Globus pallidus (tissue), 1 donor: Measurements from ENCODE around the gene SUV39H1.
"Not testable (repeated sequence)": the region's sequence is repeated elsewhere in the genome, so short reads cannot be mapped to it uniquely, and the experiment has no call there.

Source experiments
- DNase-seq: peaks from one replicate; pipeline ENCODE4 v3.0.0-alpha.2; 2015; ENCODE audit warnings: low spot score

SUV39H1 gene, protein sequence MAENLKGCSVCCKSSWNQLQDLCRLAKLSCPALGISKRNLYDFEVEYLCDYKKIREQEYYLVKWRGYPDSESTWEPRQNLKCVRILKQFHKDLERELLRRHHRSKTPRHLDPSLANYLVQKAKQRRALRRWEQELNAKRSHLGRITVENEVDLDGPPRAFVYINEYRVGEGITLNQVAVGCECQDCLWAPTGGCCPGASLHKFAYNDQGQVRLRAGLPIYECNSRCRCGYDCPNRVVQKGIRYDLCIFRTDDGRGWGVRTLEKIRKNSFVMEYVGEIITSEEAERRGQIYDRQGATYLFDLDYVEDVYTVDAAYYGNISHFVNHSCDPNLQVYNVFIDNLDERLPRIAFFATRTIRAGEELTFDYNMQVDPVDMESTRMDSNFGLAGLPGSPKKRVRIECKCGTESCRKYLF

DNA sequence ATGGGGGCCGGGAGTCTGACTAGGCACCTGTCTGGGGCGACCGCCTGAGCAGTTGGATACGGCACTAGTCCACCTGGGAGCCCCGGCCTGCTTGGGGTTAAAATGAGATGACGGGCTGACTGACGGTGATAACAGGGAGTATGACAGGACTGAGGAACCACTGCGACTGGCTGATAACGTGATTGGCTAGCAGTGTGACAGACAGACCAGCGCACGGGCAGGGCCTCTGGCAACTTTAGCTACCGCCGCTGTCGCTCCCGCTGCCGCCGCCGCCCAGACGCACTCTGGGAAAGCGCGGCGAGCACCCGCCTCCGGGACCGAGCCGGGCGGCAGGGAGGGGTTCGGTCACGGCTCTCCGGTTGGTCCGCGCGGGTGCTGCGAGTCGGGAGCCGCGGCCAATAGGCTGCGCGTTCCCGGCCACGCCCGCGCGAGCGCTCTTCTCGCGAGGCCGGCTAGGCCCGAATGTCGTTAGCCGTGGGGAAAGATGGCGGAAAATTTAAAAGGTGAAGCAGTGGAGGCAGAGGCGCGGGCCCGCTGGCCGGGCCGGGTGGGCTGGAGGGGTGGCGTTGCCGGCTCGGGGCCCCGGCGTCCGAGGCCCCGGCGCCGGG, at the start of gene SUV39H1:
Gene SUV39H1, plus strand, starts transcription at position 434 of the 608 bp plus-strand sequence. Its CDS starts 51 bp downstream, at position 485.
- peak; percentile 84 for DNase-seq

GRCh38 chrX:48648336-48648751, 48.2 kb upstream of the SUV39H1 start:
- DNase-seq = peak; percentile 72

DNA sequence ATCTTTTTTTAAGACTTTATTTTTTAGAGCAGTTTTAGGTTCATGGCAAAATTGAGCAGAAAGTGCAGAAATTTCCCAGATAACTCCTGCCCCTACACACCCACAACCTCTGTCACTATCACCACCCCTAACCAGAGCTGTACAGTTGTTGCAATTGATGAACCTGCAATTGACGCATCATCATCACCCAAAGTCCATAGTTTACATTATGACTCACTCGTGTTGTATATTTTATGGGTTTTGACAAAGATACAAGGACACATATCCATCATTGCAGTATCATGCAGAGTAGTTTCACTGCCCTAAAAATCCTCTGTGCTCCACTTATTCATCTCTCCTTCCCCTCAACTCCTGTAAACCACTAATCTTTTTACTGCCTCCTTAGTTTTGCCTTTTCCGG, 47.4 kb upstream of the SUV39H1 start:
- no peak for DNase-seq

DNA sequence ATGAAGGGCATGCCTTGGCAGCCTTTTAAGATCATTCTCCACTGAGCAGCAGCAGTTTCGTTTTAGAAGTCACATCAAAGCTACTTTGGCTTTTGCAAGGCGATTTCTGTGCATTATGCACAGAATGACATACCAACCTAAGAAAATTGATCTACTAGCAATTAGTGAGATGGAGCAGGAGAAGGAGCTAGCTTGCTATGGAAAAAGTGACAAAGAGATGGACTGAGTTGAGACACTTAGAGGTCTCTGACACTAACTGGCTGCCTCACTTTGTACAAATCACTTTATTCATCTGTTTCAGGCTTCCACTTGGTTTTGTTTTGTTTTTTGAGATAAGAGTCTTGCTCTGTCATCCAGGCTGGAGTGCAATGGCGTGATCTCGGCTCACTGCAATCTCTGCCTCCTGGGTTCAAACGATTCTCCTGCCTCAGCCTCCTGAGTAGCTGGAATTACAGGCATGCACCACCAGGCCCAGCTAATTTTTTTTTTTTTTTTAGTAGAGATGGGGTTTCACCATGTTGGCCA, 44.4 kb upstream of the SUV39H1 start:
- not testable (repeated sequence) for DNase-seq

GRCh38 chrX:48654746-48655145, 41.8 kb upstream of the SUV39H1 start:
- DNase-seq = not testable (repeated sequence)

DNA sequence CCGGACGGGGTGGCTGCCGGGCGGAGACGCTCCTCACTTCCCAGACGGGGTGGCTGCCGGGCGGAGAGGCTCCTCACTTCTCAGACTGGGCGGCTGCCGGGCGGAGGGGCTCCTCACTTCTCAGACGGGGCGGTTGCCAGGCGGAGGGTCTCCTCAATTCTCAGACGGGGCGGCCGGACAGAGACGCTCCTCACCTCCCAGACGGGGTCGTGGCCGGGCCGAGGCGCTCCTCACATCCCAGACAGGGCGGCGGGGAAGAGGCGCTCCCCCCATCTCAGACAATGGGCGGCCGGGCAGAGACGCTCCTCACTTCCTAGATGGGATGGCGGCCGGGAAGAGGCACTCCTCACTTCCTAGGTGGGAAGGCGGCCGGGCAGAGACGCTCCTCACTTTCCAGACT, 36.8 kb upstream of the SUV39H1 start:
- DNase-seq = not testable (repeated sequence)

DNA sequence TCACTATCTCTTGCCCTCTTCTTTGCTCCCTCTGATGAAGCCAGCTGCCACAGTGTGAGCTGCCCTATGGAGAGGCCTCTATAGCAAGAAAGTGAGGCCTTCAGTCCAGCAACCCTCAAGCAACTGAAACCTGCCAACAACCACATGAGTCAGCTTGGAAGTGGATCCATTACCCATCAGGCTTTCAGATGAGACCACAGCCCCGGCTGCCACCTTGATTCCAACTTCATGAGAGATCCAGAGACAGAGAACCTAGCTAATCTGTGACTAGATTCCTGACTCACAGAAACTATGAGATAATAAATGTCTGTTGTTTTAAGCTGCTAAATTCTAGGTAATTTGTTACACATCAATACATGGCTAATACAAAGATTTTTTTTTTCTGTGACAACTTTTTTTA, 33.3 kb upstream of the SUV39H1 start:
- DNase-seq = no peak

DNA sequence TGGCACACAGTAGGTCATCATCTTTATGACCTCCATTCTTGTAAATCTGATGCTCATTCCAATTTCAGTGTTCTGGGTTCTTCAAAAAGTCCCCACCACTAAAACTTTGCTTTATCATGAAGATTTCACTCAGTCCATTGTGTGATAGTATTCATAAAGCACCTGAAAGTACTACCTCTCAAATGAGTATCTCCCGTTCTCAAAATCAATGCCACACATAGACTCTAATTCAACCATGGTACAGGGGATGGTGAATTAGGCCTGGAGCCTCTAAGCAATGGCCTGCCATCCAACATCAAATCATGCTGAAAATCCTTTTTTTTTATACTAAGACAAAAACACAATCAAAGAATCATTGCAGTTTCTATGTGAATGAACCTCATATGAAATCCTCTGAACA, 32.4 kb upstream of the SUV39H1 start:
- no peak for DNase-seq

DNA sequence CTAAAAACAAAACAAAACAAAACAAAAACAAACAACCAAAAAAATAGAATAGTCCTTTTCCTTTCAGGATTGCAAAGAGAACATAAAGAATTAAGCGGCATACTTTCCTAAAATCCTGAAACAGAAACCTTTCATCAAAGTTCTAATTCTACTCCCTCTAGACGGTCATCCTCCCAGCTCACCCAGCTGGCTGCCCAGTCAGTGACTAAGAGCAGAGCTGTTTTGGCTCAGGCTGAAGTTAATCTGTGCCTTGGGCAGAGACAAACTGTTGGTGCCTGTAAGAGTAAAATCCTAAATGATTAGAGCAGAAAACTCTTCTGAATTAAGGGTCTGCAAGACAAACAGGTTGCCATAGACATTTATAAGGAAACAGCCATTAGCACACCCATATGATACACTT, 30.5 kb upstream of the SUV39H1 start:
- DNase-seq = no peak

DNA sequence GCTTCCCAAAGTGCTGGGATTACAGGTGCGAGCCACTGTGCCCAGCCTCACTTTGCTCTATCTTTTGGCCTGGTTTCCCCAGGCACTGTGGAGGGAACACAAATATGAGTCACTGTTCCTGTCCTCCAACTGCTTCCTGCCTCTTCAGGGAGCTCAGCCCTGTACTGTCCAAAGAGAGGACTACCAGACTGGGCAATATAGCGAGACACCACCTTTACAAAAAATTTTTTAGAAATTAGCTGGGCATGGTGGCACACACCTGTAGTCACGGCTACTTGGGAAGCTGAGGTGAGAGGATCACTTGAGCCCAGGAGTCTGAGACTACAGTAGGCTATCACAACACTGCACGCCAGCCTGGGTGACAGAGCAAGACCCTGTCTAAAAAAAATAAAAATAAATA, 29.9 kb upstream of the SUV39H1 start:
- no peak for DNase-seq

GRCh38 chrX:48667509-48667908, 29.0 kb upstream of the SUV39H1 start:
- no peak for DNase-seq

GRCh38 chrX:48668187-48668586, 28.3 kb upstream of the SUV39H1 start:
- DNase-seq = not testable (repeated sequence)

DNA sequence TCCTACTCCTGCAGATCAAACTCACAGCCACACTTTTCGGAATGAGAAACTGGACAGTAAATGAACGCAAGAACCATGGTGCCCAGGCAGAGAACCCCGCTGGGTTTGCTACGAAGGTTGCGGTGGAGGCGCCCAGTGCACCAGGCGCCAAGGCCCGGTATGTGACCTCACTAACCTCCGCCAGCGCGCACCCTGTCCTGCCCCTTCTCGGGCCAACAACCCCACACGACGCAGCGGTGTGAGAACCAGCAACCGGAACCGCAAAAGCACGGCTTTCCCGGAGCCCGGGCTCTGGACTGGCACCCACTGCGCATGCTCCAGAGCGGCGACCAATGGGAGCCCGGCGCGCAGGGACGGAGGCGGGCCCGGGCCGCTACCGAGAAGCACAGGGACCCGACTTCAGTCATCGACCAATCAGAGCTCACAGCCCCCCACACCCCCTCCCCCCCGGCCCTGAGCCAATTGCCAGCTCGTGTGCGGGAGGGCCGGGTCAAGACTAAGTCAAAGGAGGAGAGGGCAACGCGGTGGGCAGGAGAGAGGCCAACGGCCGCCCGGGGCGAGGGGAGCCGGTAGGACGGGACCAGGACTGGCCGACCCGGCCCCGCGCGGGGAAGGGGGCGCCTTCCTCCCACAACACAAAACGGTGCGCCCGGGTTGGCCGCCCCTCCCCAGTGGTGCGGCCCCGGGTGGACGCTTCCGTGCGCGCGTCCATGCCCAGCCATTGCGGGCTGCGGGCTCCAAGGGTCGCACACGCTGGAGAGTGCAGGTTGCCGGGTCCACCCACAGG, 20.2 kb upstream of the SUV39H1 start:
- DNase-seq = peak; percentile 89

GRCh38 chrX:48676893-48677270, 19.7 kb upstream of the SUV39H1 start:
- no peak for DNase-seq

GRCh38 chrX:48677516-48677915, 19.0 kb upstream of the SUV39H1 start:
- DNase-seq = no peak

GRCh38 chrX:48680467-48680866, 16.1 kb upstream of the SUV39H1 start:
- DNase-seq = not testable (repeated sequence)

DNA sequence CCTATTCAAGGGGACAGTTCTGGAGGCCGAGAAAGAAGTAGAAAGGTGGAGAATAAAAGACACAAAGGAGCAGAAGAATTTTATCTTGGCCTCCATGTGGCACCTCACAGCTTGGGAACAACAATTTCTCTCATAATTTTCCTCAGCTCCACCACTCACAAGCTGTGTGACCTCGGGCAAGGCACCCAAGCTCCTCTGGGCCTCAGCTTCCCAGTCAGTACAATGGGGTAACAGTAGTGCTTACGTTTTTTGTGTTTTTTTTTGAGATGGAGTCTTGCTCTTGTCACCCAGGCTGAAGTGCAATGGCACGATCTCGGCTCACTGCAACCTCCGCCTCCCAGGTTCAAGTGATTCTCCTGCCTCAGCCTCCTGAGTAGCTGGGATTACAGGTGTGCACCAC, 15.6 kb upstream of the SUV39H1 start:
- not testable (repeated sequence) for DNase-seq

DNA sequence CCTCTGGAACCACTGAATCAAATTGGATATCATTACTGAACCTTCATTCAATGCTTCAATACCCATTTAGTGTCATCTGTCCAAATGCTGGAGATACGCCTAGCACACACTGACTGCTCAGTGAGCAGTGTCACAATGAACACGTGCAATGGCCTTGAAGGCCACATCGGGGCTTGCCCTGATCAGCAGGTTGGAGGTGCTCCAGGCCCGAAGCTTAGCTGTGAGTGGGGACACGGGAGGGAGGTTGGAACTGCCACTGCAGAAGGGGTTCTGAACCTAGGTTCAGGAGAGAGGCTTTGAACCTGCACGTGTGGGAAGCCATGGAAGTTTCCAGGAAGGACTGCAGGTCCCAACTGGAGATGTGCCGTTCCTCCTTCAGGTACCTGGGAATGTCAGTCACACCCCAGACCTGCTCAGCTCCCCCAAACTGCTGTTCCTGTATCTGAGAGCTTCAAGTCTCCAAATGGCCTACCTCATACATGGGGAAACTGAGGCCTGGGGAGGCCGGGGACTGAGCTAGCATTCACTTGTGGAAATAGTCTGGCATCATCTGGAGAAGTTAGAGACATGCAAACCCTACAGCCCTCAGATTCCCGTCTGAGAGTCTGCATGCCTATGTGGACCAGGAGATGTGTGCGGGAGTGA, 14.9 kb upstream of the SUV39H1 start:
- no peak for DNase-seq

GRCh38 chrX:48682795-48683194, 13.7 kb upstream of the SUV39H1 start:
- DNase-seq = not testable (repeated sequence)

DNA sequence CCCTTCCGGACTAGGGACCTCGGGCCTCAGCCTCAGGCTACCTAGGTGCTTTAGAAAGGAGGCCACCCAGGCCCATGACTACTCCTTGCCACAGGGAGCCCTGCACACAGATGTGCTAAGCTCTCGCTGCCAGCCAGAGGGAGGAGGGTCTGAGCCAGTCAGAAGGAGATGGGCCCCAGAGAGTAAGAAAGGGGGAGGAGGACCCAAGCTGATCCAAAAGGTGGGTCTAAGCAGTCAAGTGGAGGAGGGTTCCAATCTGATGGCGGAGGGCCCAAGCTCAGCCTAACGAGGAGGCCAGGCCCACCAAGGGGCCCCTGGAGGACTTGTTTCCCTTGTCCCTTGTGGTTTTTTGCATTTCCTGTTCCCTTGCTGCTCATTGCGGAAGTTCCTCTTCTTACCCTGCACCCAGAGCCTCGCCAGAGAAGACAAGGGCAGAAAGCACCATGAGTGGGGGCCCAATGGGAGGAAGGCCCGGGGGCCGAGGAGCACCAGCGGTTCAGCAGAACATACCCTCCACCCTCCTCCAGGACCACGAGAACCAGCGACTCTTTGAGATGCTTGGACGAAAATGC, 13.0 kb upstream of the SUV39H1 start, which contains the start of gene WAS:
Gene WAS, plus strand, starts transcription at position 389 of the 572 bp plus-strand sequence. Its CDS starts 55 bp downstream, at position 444.
- DNase-seq = no peak

GRCh38 chrX:48684134-48684533, 12.4 kb upstream of the SUV39H1 start:
- no peak for DNase-seq
